Adrenal gland (tissue), 5 donors: ENCODE data around the gene NHERF1.

ENCODE experiments used
- CTCF ChIP-seq, 6 experiments: fragments of 450-650 bp in 4 of 6; fragments of 200-600 bp in 2 of 6; sonication (generic) in 1 of 6; IDR thresholded peaks; 1 replicate in 5 of 6; 2 replicates in 1 of 6; pipeline versions ENCODE4 v1.5.1 to v1.8.0; 2016 to 2021; ENCODE audit warnings: antibody characterized with exemption in 6 of 6, mild to moderate bottlenecking in 2 of 6, moderate library complexity in 1 of 6
- POLR2A ChIP-seq, 2 donors: fragments of 450-650 bp; IDR thresholded peaks; one replicate each; pipeline ENCODE4 v1.6.1; 2017; ENCODE audit warnings: antibody characterized with exemption in 2 of 2, mild to moderate bottlenecking in 2 of 2, moderate library complexity in 1 of 2
- donor health status: DM: no; HTN: no; CAD: no.

DNA sequence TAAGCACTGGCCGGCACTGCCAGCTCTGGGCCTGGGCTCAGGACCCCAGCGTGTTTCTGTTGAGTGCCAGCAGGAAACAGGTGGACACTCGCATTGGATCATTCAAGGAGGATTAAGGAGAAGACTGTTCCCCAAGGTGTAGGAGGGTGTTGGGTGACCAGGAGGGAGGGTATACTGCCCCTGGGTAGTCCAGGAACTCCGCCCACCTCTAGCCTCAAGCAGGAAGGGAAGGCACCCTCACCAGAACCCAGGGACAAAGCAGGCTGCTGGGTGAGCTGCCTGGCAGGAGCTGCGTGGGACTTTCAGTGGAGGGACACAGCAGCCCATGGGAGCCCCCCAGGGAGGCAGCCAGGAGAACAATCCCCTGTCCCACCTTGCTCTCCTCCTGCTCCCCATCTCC is 19.1 kb upstream of the NHERF1 start:
- no peak for TF ChIP-seq CTCF (IDR thresholded peaks at IDR 0.05)
- TF ChIP-seq POLR2A (IDR thresholded peaks at IDR 0.05): no peak
